ENCODE measurements around the gene FAM50A.

FAM50A gene

DNA sequence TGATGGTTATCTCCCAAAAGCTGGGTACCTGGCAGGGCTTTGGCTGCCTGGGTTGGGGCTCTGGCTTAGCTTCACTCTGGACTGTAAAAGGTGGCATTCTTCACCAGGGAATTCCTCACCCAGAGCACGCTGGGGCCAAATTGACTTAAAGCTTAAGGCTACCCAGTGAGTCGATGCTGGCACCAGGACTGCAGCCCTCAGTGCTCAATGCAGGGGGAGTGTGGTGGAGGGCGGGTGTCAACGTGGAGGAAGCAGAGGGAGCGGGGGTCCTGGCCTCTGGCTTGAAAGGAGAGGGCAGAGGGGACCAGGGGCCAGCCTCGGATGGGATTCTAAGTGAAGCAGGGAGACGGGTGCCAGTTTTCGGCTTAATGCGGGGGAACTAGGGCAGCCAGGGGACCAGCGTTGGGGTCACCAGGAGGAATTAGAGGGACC is 446 bp upstream of the FAM50A start:
- FAIRE-seq (no peak), DNase-seq (ENCODE audit: insufficient read length) (no peak)
- TF ChIP-seq POLR2AphosphoS5 (IDR thresholded peaks at IDR 0.05; ENCODE audit: low read depth, low read length) (no peak), POLR2A (IDR thresholded peaks at IDR 0.05; ENCODE audit: low read depth, low read length) (no peak), TAF1 (IDR thresholded peaks at IDR 0.05; ENCODE audit: borderline replicate concordance, low read depth, low read length) (no peak)

- DNase-seq (ENCODE audit: insufficient read length) (no peak), FAIRE-seq (no peak)
- TF ChIP-seq POLR2A (IDR thresholded peaks at IDR 0.05; ENCODE audit: low read depth, low read length) = no peak
Measured at GRCh38 chrX:154444755-154445246, 860 bp downstream of the FAM50A start.

DNA sequence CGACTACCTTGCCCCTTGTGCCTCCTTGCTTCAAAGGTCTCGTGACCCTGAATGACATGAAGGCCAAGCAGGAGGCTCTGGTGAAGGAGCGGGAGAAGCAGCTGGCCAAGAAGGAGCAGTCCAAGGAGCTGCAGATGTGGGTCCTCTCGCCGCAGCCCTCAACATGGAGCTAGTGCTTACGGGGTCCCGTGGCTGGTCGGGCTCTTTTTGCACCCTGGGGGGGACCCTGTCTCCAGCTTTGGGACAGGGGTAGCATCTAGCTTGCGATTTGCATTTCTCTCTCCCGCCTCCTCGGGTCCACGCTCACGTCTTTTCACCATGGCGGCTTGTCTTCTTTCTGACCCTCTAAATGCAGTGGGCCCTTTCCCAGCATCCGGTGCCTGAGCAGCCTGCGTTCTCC is 1.8 kb downstream of the FAM50A start:
- DNase-seq (ENCODE audit: insufficient read length) (no peak), FAIRE-seq (no peak)
- TF ChIP-seq POLR2AphosphoS5 (IDR thresholded peaks at IDR 0.05; ENCODE audit: low read depth, low read length) (no peak), TAF1 (IDR thresholded peaks at IDR 0.05; ENCODE audit: borderline replicate concordance, low read depth, low read length) (no peak), POLR2A (IDR thresholded peaks at IDR 0.05; ENCODE audit: low read depth, low read length) (no peak)

DNA sequence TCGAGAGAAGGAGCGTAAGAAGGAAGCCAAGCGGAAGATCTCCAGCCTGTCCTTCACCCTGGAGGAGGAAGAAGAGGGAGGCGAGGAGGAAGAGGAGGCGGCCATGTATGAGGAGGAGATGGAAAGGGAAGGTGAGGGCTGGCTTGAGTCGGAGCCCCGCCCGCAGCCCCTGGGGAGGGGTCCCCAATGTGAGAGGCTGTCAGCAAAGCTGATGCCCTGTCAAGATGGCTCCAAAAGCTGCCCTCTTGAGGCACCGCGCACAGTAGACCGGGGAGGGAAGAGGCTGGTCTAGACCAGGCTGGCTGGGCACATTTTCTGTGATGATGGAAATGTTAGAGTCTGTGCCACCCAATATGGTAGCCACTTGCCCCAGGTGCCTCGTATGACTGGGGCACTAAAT is 2.5 kb downstream of the FAM50A start:
- no peak for FAIRE-seq
- no peak for DNase-seq (ENCODE audit: insufficient read length)
- TF ChIP-seq POLR2A (IDR thresholded peaks at IDR 0.05; ENCODE audit: low read depth, low read length) = no peak
- TF ChIP-seq POLR2AphosphoS5 (IDR thresholded peaks at IDR 0.05; ENCODE audit: low read depth, low read length) = no peak
- no peak for TF ChIP-seq TAF1 (IDR thresholded peaks at IDR 0.05; ENCODE audit: borderline replicate concordance, low read depth, low read length)

DNA sequence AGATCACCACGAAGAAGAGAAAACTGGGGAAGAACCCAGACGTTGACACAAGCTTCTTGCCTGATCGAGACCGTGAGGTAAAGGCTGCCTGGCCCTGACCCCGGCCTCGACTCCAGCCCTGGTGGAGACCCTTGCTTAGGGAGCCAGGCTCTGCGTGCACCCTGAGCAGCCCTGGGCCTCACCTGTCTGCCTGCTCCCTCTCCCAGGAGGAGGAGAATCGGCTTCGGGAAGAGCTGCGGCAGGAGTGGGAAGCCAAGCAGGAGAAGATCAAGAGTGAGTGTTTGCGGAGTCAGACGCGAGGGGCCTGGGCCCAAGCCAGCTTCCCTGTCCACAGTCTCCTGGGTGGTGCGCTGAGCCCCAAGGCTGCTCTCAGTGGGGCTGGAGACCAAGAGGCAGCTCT is 4.5 kb downstream of the FAM50A start:
- FAIRE-seq (no peak), DNase-seq (ENCODE audit: insufficient read length) (no peak)
- no peak for TF ChIP-seq POLR2A (IDR thresholded peaks at IDR 0.05; ENCODE audit: low read depth, low read length)
- no peak for TF ChIP-seq TAF1 (IDR thresholded peaks at IDR 0.05; ENCODE audit: borderline replicate concordance, low read depth, low read length)
- no peak for TF ChIP-seq POLR2AphosphoS5 (IDR thresholded peaks at IDR 0.05; ENCODE audit: low read depth, low read length)

- TF ChIP-seq POLR2A (IDR thresholded peaks at IDR 0.05; ENCODE audit: low read depth, low read length) = no peak
- TF ChIP-seq TAF1 (IDR thresholded peaks at IDR 0.05; ENCODE audit: borderline replicate concordance, low read depth, low read length) = no peak
- no peak for TF ChIP-seq POLR2AphosphoS5 (IDR thresholded peaks at IDR 0.05; ENCODE audit: low read depth, low read length)
- DNase-seq (ENCODE audit: insufficient read length) (no peak), FAIRE-seq (no peak)
Measured at GRCh38 chrX:154449618-154450017, 5.7 kb downstream of the FAM50A start.

- FAIRE-seq (no peak), DNase-seq (ENCODE audit: insufficient read length) (no peak)
- TF ChIP-seq TAF1 (IDR thresholded peaks at IDR 0.05; ENCODE audit: borderline replicate concordance, low read depth, low read length) (no peak), POLR2AphosphoS5 (IDR thresholded peaks at IDR 0.05; ENCODE audit: low read depth, low read length) (no peak), POLR2A (IDR thresholded peaks at IDR 0.05; ENCODE audit: low read depth, low read length) (no peak)
Measured at GRCh38 chrX:154450312-154450711, 6.4 kb downstream of the FAM50A start.

DNA sequence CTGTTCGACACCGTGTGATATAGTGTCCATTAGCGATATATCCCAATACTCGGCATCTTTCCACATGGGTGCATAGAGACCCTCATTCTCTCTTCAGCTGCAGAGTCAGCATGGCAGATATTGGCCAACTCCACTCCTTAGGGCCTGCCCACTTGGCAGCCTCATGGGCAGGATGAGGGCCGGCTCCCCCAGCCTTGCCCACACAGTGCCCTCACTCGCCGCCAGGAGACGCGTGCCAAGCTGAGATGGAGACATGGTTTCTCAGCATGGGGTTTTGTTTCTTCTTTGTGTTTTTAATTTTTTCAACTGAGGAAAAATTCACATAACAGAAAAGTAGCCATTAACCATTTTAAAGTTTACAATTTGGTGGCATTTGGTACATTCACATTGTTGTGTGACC is 8.9 kb downstream of the FAM50A start:
- TF ChIP-seq POLR2A (IDR thresholded peaks at IDR 0.05; ENCODE audit: low read depth, low read length) (no peak), TAF1 (IDR thresholded peaks at IDR 0.05; ENCODE audit: borderline replicate concordance, low read depth, low read length) (no peak), POLR2AphosphoS5 (IDR thresholded peaks at IDR 0.05; ENCODE audit: low read depth, low read length) (no peak)
- FAIRE-seq (no peak), DNase-seq (ENCODE audit: insufficient read length) (no peak)

GRCh38 chrX:154457491-154458115 is 13.7 kb downstream of the FAM50A start:
- no peak for FAIRE-seq
- TF ChIP-seq POLR2A (IDR thresholded peaks at IDR 0.05; ENCODE audit: low read depth, low read length) = no peak
- TF ChIP-seq POLR2AphosphoS5 (IDR thresholded peaks at IDR 0.05; ENCODE audit: low read depth, low read length) = no peak
- TF ChIP-seq TAF1 (IDR thresholded peaks at IDR 0.05; ENCODE audit: borderline replicate concordance, low read depth, low read length) = no peak

GRCh38 chrX:154458116-154458953 is 14.4 kb downstream of the FAM50A start, which contains the start of gene PLXNA3:
TSS of gene PLXNA3 (plus strand) at chrX:154458281. CDS start at chrX:154460184, 1,903 bp downstream.
- peak; percentile 68; the same call in 1 of the 2 replicates for TF ChIP-seq POLR2A (IDR thresholded peaks at IDR 0.05; ENCODE audit: low read depth, low read length)
- TF ChIP-seq TAF1 (IDR thresholded peaks at IDR 0.05; ENCODE audit: borderline replicate concordance, low read depth, low read length) = no peak
- TF ChIP-seq POLR2AphosphoS5 (IDR thresholded peaks at IDR 0.05; ENCODE audit: low read depth, low read length) = no peak
- DNase-seq (ENCODE audit: insufficient read length) (peak; percentile 68), FAIRE-seq (no peak)

More at GRCh38 chrX:154457491-154458115, 13.7 kb downstream of the FAM50A start:
- peak; percentile 76 for DNase-seq (ENCODE audit: insufficient read length)

- no peak for DNase-seq (ENCODE audit: insufficient read length)
- TF ChIP-seq POLR2A (IDR thresholded peaks at IDR 0.05; ENCODE audit: low read depth, low read length) = no peak
- TF ChIP-seq TAF1 (IDR thresholded peaks at IDR 0.05; ENCODE audit: borderline replicate concordance, low read depth, low read length) = no peak
- FAIRE-seq = no peak
Measured at GRCh38 chrX:154458954-154459778, 15.2 kb downstream of the FAM50A start.
